IPS-20b (cell line): Measurements from ENCODE around the gene PRAMEF15.
"Not testable (repeated sequence)": the region's sequence is repeated elsewhere in the genome, so short reads cannot be mapped to it uniquely, and the experiment has no call there.

ENCODE experiments used
- H3K27ac ChIP-seq: one replicate; pipeline ENCODE4 v1.5.1; 2013; ENCODE audit warnings: low read length
- H3K27me3 ChIP-seq: 2 replicates; pipeline ENCODE4 v1.6.1; 2013; ENCODE audit warnings: mild to moderate bottlenecking, low read length, inconsistent platforms; ENCODE audit not compliant: insufficient read depth
- H3K36me3 ChIP-seq: 2 replicates; pipeline ENCODE4 v1.6.1; 2013; ENCODE audit warnings: low read depth, mild to moderate bottlenecking, inconsistent platforms, low read length, moderate library complexity; ENCODE audit not compliant: insufficient read depth
- H3K4me1 ChIP-seq: 2 replicates; pipeline ENCODE4 v1.6.1; 2013; ENCODE audit warnings: mild to moderate bottlenecking, control low read depth, inconsistent platforms, low read length, moderate library complexity; ENCODE audit not compliant: insufficient read depth
- H3K4me3 ChIP-seq: 2 replicates; pipeline ENCODE4 v1.5.1; 2013; ENCODE audit warnings: mild to moderate bottlenecking, low read length, inconsistent platforms
- H3K9ac ChIP-seq: 2 replicates; pipeline ENCODE4 v1.6.1; 2013; ENCODE audit warnings: low read depth, mild to moderate bottlenecking, inconsistent platforms, low read length, moderate library complexity
- H3K9me3 ChIP-seq: 2 replicates; pipeline ENCODE4 v1.6.1; 2013; ENCODE audit warnings: mild to moderate bottlenecking, low read depth, low read length, inconsistent platforms; ENCODE audit not compliant: insufficient read depth

PRAMEF15 gene

DNA sequence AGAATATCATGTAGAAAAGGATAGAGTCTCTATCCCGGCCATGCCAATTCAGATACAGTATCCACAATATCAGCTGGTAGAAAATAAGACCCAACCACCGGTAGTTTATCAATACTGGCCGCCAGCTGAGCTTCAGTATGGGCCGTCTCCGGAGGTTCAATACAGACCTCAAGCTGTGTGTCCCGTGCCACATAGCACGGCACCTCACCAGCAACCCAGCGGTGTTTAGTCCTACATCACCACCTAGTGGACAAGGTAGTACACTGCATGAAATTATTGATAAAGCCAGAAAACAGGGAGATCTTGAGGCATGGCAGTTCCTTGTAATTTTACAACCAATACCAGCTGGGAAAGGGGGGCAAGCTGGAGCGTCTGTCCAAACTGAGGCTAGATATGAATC, 39.1 kb downstream of the PRAMEF15 start:
- H3K4me3 ChIP-seq, H3K9me3 ChIP-seq, H3K9ac ChIP-seq, H3K4me1 ChIP-seq, H3K36me3 ChIP-seq, H3K27me3 ChIP-seq, H3K27ac ChIP-seq: not testable (repeated sequence)

DNA sequence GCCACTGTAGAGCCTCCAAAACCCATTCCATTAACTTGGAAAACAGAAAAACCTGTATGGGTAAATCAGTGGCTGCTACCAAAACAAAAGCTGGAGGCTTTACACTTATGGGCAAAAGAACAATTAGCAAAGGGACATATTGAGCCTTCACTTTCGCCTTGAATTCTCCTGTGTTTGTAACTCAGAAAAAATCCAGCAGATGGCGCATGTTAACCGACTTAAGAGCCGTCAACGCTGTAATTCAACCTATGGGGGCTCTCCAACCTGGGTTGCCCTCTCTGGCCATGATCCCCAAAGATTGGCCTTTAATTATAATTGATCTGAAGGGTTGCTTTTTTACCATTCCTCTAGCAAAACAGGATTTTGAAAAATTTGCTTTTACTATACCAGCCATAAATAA, 41.4 kb downstream of the PRAMEF15 start:
- H3K4me1 ChIP-seq, H3K36me3 ChIP-seq, H3K27ac ChIP-seq, H3K9me3 ChIP-seq, H3K27me3 ChIP-seq, H3K4me3 ChIP-seq, H3K9ac ChIP-seq: not testable (repeated sequence)

- H3K4me1 ChIP-seq, H3K9ac ChIP-seq, H3K4me3 ChIP-seq, H3K27ac ChIP-seq, H3K36me3 ChIP-seq, H3K27me3 ChIP-seq: not testable (repeated sequence)
- peaks cover 10% of the 10 kb centered on the region for H3K9me3 ChIP-seq
Measured at GRCh38 chr1:13362364-13362763, 47.0 kb downstream of the PRAMEF15 start.

DNA sequence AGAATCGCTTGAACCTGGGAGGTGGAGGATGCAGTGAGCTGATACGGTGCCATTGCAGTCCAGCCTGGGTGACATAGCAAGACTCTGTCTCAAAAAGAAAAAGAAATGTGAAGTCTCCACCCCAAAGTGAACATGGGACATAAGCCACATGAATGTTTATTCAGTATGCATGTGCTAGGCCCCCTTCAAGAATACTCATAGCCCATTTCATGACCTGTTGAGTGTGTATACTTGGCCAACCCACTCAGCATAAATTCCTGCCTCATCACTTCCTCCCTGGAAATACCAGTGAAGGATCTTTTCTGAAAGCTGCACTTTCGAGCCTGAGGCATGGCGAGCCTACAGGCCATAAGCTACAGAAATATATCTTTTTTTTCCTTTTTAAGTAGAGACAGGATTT, 49.5 kb downstream of the PRAMEF15 start:
- peaks cover 30% of the 10 kb centered on the region for H3K9me3 ChIP-seq
- not testable (repeated sequence) for H3K36me3 ChIP-seq, H3K4me1 ChIP-seq, H3K27ac ChIP-seq, H3K9ac ChIP-seq, H3K27me3 ChIP-seq, H3K4me3 ChIP-seq

GRCh38 chr1:13366536-13366935, 51.2 kb downstream of the PRAMEF15 start:
- not testable (repeated sequence) for H3K27ac ChIP-seq, H3K27me3 ChIP-seq, H3K36me3 ChIP-seq, H3K4me3 ChIP-seq, H3K4me1 ChIP-seq, H3K9ac ChIP-seq
- H3K9me3 ChIP-seq = peaks cover 41% of the 10 kb centered on the region

DNA sequence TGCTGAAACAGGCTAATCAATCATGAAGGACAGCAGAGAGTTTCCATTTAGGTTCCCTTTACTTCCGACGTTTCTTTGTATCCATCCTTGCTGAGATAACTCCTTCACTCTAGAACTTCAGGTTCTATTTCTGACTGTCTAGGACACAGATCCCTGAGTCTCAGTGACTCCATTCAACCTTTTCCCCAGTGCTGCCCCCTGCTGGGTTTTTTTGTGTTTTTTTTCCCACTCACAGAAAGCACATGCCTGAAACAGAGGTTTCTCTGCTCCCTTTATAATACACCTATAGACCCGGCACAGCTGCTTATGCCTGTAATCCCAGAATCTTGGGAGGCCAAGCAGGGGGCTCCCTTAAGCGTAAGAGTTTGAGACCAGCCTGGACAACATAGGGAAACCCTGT, 53.2 kb downstream of the PRAMEF15 start:
- H3K9ac ChIP-seq = not testable (repeated sequence)

More for the DNA sequence above, 53.2 kb downstream of the PRAMEF15 start:
- not testable (repeated sequence) for H3K4me3 ChIP-seq, H3K36me3 ChIP-seq, H3K4me1 ChIP-seq, H3K27ac ChIP-seq, H3K27me3 ChIP-seq
- H3K9me3 ChIP-seq = peaks cover 59% of the 10 kb centered on the region
